Measurements from ENCODE around the gene RABL3.

GRCh38 chr3:120775411-120775810 lies 33.1 kb upstream of the RABL3 start:
- no peak for TF ChIP-seq ZFP30 (CRISPR knock-in tag; IDR thresholded peaks at IDR 0.05)
- TF ChIP-seq PPARA (CRISPR knock-in tag; IDR thresholded peaks at IDR 0.05; ENCODE audit: borderline replicate concordance) = no peak
- no peak for TF ChIP-seq BACH2 (CRISPR knock-in tag; IDR thresholded peaks at IDR 0.05; ENCODE audit: borderline replicate concordance)
- TF ChIP-seq ESRRG (CRISPR knock-in tag; IDR thresholded peaks at IDR 0.05) = no peak
- TF ChIP-seq PATZ1 (CRISPR knock-in tag; IDR thresholded peaks at IDR 0.05; ENCODE audit: borderline replicate concordance) = no peak

Data from SK-N-SH treated with all-trans-retinoic acid at 6 μM for 48 hours (cell line).